Thyroid gland (tissue), 4 donors: ENCODE measurements around the gene HBG1.

ENCODE experiments used
- CTCF ChIP-seq, 6 experiments: fragments of 200-600 bp in 3 of 6; fragments of 450-650 bp in 3 of 6; sonication (generic) in 3 of 6; IDR thresholded peaks; one replicate each; pipeline ENCODE4 v1.5.1; 2016 to 2019; ENCODE audit warnings: antibody characterized with exemption in 6 of 6, mild to moderate bottlenecking in 2 of 6, inconsistent platforms in 1 of 6, moderate library complexity in 1 of 6
- POLR2A ChIP-seq, 2 donors: fragments of 450-650 bp; IDR thresholded peaks; one replicate each; pipeline ENCODE4 v1.6.1; 2017; ENCODE audit warnings: antibody characterized with exemption in 2 of 2, mild to moderate bottlenecking in 2 of 2, moderate library complexity in 1 of 2

GRCh38 chr11:5228124-5228523 lies 21.5 kb downstream of the HBG1 start:
- TF ChIP-seq CTCF (IDR thresholded peaks at IDR 0.05) (no peak), POLR2A (IDR thresholded peaks at IDR 0.05) (no peak)
